HCT116 (cell line): Measurements from ENCODE around the gene RIMBP2. TPM values are rescaled to one million over a fixed set of nuclear protein-coding genes. Genes with fewer than 3 reads are reported as not detected.

Source experiments
- ATAC-seq: fragments of 200-7000 bp; cut with Tn5 transposase; 2 replicates; pipeline ENCODE4 v1.9.1; 2020; ENCODE audit warnings: mild to moderate bottlenecking, moderate library complexity
- BruUV-seq: library from RNA; stranded (reverse); fragments of 400-500 nt; replicated peaks from 2 replicates; lab custom pipeline; 2021; lab: Mats Ljungman, UMichigan
- CTCF ChIA-PET: fragments of 300-600 bp; sonication (Branson Sonifier 250); formaldehyde crosslinking; loops from one replicate; lab custom pipeline; 2021; ENCODE audit warnings: antibody characterized with exemption; lab: Charles Lee
- POLR2A ChIA-PET: fragments of 300-600, 350-600 bp; sonication (Branson Sonifier 250); formaldehyde crosslinking; loops from one replicate; lab custom pipeline; 2021; ENCODE audit warnings: antibody characterized with exemption; lab: Charles Lee
- RAD21 ChIA-PET, 2 experiments: fragments of 300-600 bp; sonication (Branson Sonifier 250); formaldehyde crosslinking; loops; one replicate each; lab custom pipeline; 2023; ENCODE audit warnings: low total read pairs in 2 of 2; ENCODE audit not compliant: uncharacterized antibody in 2 of 2, unreplicated experiment in 2 of 2, low non-redundant PET in 1 of 2; lab: Charles Lee
- DNase-seq: peaks from one replicate; pipeline ENCODE4 v3.0.0-alpha.2; 2010; ENCODE audit warnings: low read depth, low spot score
- H2AFZ ChIP-seq: fragments of 200-600 bp; shearing (Covaris generic), sonication (generic); 2 replicates; pipeline ENCODE4 v1.6.1; 2017; ENCODE audit warnings: low read depth, mixed run types, mixed read lengths, antibody characterized with exemption, low read length; ENCODE audit not compliant: poor library complexity, severe bottlenecking
- H3K27ac ChIP-seq: 2 replicates; pipeline ENCODE4 v1.5.1; 2012; ENCODE audit warnings: low read depth, low read length
- H3K27me3 ChIP-seq: fragments of 200-600 bp; sonication (generic); 2 replicates; pipeline ENCODE4 v1.6.1; 2016; ENCODE audit warnings: mixed run types, low read length, mixed read lengths; ENCODE audit not compliant: insufficient read depth
- H3K36me3 ChIP-seq, 2 experiments: fragments of 200-500 bp in 1 of 2; fragments of 200-600 bp in 1 of 2; sonication (Bioruptor generic) in 1 of 2; sonication (generic) in 1 of 2; 2 replicates each; pipeline versions ENCODE4 v1.5.1 to v1.6.1; 2014 to 2016; ENCODE audit warnings: low read length in 2 of 2, inconsistent platforms in 1 of 2, mixed read lengths in 1 of 2, mixed run types in 1 of 2; ENCODE audit not compliant: insufficient read depth in 2 of 2, control insufficient read depth in 1 of 2
- H3K4me1 ChIP-seq, 2 experiments: fragments of 200-600 bp in 1 of 2; sonication (generic) in 1 of 2; 2 replicates each; pipeline versions ENCODE4 v1.5.1 to v1.6.1; 2012 to 2017; ENCODE audit warnings: low read length in 2 of 2, inconsistent platforms in 1 of 2, mild to moderate bottlenecking in 1 of 2, mixed read lengths in 1 of 2, mixed run types in 1 of 2, moderate library complexity in 1 of 2; ENCODE audit not compliant: insufficient read depth in 2 of 2, control insufficient read depth in 1 of 2
- H3K4me2 ChIP-seq: fragments of 200-600 bp; sonication (generic); 2 replicates; pipeline ENCODE4 v1.6.1; 2017; ENCODE audit warnings: mixed run types, low read length, mixed read lengths
- H3K4me3 ChIP-seq, 2 experiments: fragments of 200-600 bp in 1 of 2; sonication (generic) in 1 of 2; replicated peaks in 1 of 2; 2 replicates each; pipeline ENCODE4 v1.5.1; 2011 to 2016; ENCODE audit warnings: low read length in 2 of 2, control low read depth in 1 of 2, low read depth in 1 of 2, mild to moderate bottlenecking in 1 of 2, mixed read lengths in 1 of 2, mixed run types in 1 of 2
- H3K79me2 ChIP-seq: fragments of 200-600 bp; sonication (generic); 2 replicates; pipeline ENCODE4 v1.6.1; 2017; ENCODE audit warnings: mild to moderate bottlenecking, mixed run types, low read length, moderate library complexity, mixed read lengths; ENCODE audit not compliant: insufficient read depth
- H3K9ac ChIP-seq: fragments of 200-600 bp; sonication (generic); 2 replicates; pipeline ENCODE4 v1.6.1; 2016; ENCODE audit warnings: low read length, mixed read lengths
- H3K9me2 ChIP-seq: fragments of 200-600 bp; sonication (generic), shearing (Covaris generic); 2 replicates; pipeline ENCODE4 v1.6.1; 2017; ENCODE audit warnings: mixed run types, mild to moderate bottlenecking, moderate library complexity; ENCODE audit not compliant: insufficient read depth
- H3K9me3 ChIP-seq, 2 experiments: fragments of 200-500 bp in 1 of 2; fragments of 200-600 bp in 1 of 2; sonication (Bioruptor generic) in 1 of 2; sonication (generic) in 1 of 2; 2 replicates each; pipeline ENCODE4 v1.6.1; 2014 to 2017; ENCODE audit warnings: low read length in 2 of 2, mixed read lengths in 2 of 2, inconsistent platforms in 1 of 2, low read depth in 1 of 2, mild to moderate bottlenecking in 1 of 2, mixed run types in 1 of 2, moderate library complexity in 1 of 2; ENCODE audit not compliant: control insufficient read depth in 1 of 2, insufficient read depth in 1 of 2
- H4K20me1 ChIP-seq: fragments of 200-600 bp; sonication (generic), shearing (Covaris generic); 2 replicates; pipeline ENCODE4 v1.6.1; 2017; ENCODE audit warnings: mixed run types, mild to moderate bottlenecking, moderate library complexity; ENCODE audit not compliant: insufficient read depth
- CBX3 ChIP-seq: IDR thresholded peaks from 2 replicates; pipeline ENCODE4 v1.6.1; 2012; ENCODE audit warnings: low read depth
- EGR1 ChIP-seq: IDR thresholded peaks from 2 replicates; pipeline ENCODE4 v1.6.1; 2012; ENCODE audit warnings: low read depth
- ELF1 ChIP-seq: IDR thresholded peaks from 2 replicates; pipeline ENCODE4 v1.6.1; 2012; ENCODE audit warnings: low read depth, borderline replicate concordance
- FOSL1 ChIP-seq: IDR thresholded peaks from 2 replicates; pipeline ENCODE4 v1.6.1; 2012; ENCODE audit warnings: low read depth
- JUND ChIP-seq: IDR thresholded peaks from 2 replicates; pipeline ENCODE4 v1.6.1; 2012
- POLR2AphosphoS5 ChIP-seq: IDR thresholded peaks from 2 replicates; pipeline ENCODE4 v1.6.1; 2011; ENCODE audit warnings: mild to moderate bottlenecking, low read depth, low read length, moderate library complexity
- SIN3A ChIP-seq: IDR thresholded peaks from 2 replicates; pipeline ENCODE4 v1.6.1; 2012; ENCODE audit warnings: low read depth
- SRF ChIP-seq: IDR thresholded peaks from 2 replicates; pipeline ENCODE4 v1.6.1; 2012; ENCODE audit warnings: low read depth
- ZBTB33 ChIP-seq: IDR thresholded peaks from 2 replicates; pipeline ENCODE4 v1.6.1; 2011; ENCODE audit warnings: mild to moderate bottlenecking, low read length, moderate library complexity; ENCODE audit not compliant: insufficient replicate concordance; ENCODE audit errors: extremely low read depth
- ZFX ChIP-seq: fragments of 450-650 bp; IDR thresholded peaks from 2 replicates; pipeline ENCODE4 v1.6.1; 2017
- ZNF274 ChIP-seq: fragments of 200-500 bp; sonication (Bioruptor generic); IDR thresholded peaks from 2 replicates; pipeline ENCODE4 v1.6.1; 2014; ENCODE audit warnings: mild to moderate bottlenecking, low read depth, low read length, inconsistent platforms
- intact Hi-C: fragments of 100-400 bp; cut with micrococcal nuclease; formaldehyde crosslinking; loops from 2 replicates; pipeline ENCODE4 v1.10.0; 2022
- total RNA-seq: library from RNA; stranded (reverse); gene quantifications from one replicate; pipeline ENCODE4 v1.2.1, GENCODE V29; 2021; ENCODE audit not compliant: unreplicated experiment

RIMBP2 gene
- total RNA-seq, 1 experiment from 2014 or later = not detected

- Histone ChIP-seq H4K20me1 (no peaks in the 10 kb centered on the region), H3K4me3 (no peak overlapping the region), H3K4me2 (no peak overlapping the region), H3K9ac (no peak overlapping the region), H3K79me2 (no peaks in the 10 kb centered on the region), H3K27me3 (peaks cover 13% of the 10 kb centered on the region; the same call in 1 of the 2 replicates), H3K36me3 (no peaks in the 10 kb centered on the region), H3K9me2 (no peaks in the 10 kb centered on the region), H2AFZ (no peak overlapping the region), H3K27ac (no peak overlapping the region), H3K4me1 (no peaks in the 10 kb centered on the region), H3K9me3 (no peaks in the 10 kb centered on the region)
- ChIA-PET RAD21 (no interaction called here), CTCF (no interaction called here), POLR2A (no interaction called here)
- BruUV-seq = no TSS peak
- ATAC-seq (no peak), DNase-seq (no peak)
- TF ChIP-seq ZNF274 (no peak), JUND (no peak)
- intact Hi-C loops = no loop called here
Observed at GRCh38 chr12:130523208-130523607, 192.9 kb downstream of the RIMBP2 start.

GRCh38 chr12:130522244-130522834, 193.8 kb downstream of the RIMBP2 start:
- no TSS peak for BruUV-seq
- no peak for ATAC-seq
- H3K4me3 ChIP-seq = no peak overlapping the region
- no peaks in the 10 kb centered on the region for H3K36me3 ChIP-seq
- H3K9me2 ChIP-seq = no peaks in the 10 kb centered on the region
- no peak overlapping the region for H3K4me2 ChIP-seq
- no peaks in the 10 kb centered on the region for H3K79me2 ChIP-seq
- H3K9ac ChIP-seq = no peak overlapping the region
- H4K20me1 ChIP-seq = no peaks in the 10 kb centered on the region
- ChIA-PET RAD21 (no interaction called here), CTCF (no interaction called here), POLR2A (no interaction called here)
- peaks cover 13% of the 10 kb centered on the region; the same call in 1 of the 2 replicates for H3K27me3 ChIP-seq
- no peaks in the 10 kb centered on the region for H3K4me1 ChIP-seq
- DNase-seq = no peak
- H3K9me3 ChIP-seq = no peaks in the 10 kb centered on the region
- H3K27ac ChIP-seq = no peak overlapping the region
- TF ChIP-seq EGR1 (no peak), ZFX (no peak), SIN3A (no peak), CBX3 (no peak), ELF1 (no peak), SRF (no peak), FOSL1 (no peak), ZBTB33 (no peak), POLR2AphosphoS5 (no peak)
- intact Hi-C loops = no loop called here
- no peak overlapping the region for H2AFZ ChIP-seq
